DOHH2 (cell line): ENCODE data around the gene ANKS4B.
"Not testable (repeated sequence)": the region's sequence is repeated elsewhere in the genome, so short reads cannot be mapped to it uniquely, and the experiment has no call there.

Experiments
- H3F3A ChIP-seq: fragments of 200-600 bp; sonication (generic), shearing (Covaris generic); 2 replicates; pipeline ENCODE4 v1.6.0; 2016; ENCODE audit warnings: antibody characterized with exemption, mild to moderate bottlenecking; ENCODE audit not compliant: control insufficient read depth, insufficient read depth
- H3K27ac ChIP-seq: fragments of 200-600 bp; sonication (generic); 2 replicates; pipeline ENCODE4 v1.5.1; 2014; ENCODE audit warnings: low read depth, mild to moderate bottlenecking, low read length, moderate library complexity
- H3K27me3 ChIP-seq: fragments of 200-600 bp; sonication (generic); 2 replicates; pipeline ENCODE4 v1.6.1; 2014; ENCODE audit warnings: mild to moderate bottlenecking, low read length, mixed read lengths; ENCODE audit not compliant: control insufficient read depth
- H3K36me3 ChIP-seq: fragments of 200-600 bp; sonication (generic); 2 replicates; pipeline ENCODE4 v1.6.1; 2014; ENCODE audit warnings: mild to moderate bottlenecking, low read length, moderate library complexity, mixed read lengths; ENCODE audit not compliant: control insufficient read depth
- H3K4me1 ChIP-seq: fragments of 200-600 bp; sonication (generic); 2 replicates; pipeline ENCODE4 v1.6.1; 2014; ENCODE audit warnings: mild to moderate bottlenecking, low read length, mixed read lengths; ENCODE audit not compliant: control insufficient read depth
- H3K4me2 ChIP-seq: fragments of 200-600 bp; sonication (generic); 2 replicates; pipeline ENCODE4 v1.6.0; 2014; ENCODE audit warnings: mild to moderate bottlenecking, low read length, moderate library complexity
- H3K4me3 ChIP-seq: fragments of 200-600 bp; sonication (generic); 2 replicates; pipeline ENCODE4 v1.5.1; 2014; ENCODE audit warnings: mild to moderate bottlenecking, low read length, mixed read lengths
- H3K79me2 ChIP-seq: fragments of 200-600 bp; sonication (generic); 2 replicates; pipeline ENCODE4 v1.6.1; 2014; ENCODE audit warnings: mild to moderate bottlenecking, low read length, mixed read lengths; ENCODE audit not compliant: control insufficient read depth
- H3K9me2 ChIP-seq: fragments of 200-600 bp; sonication (generic); replicated peaks from 2 replicates; pipeline ENCODE4 v1.6.1; 2014; ENCODE audit warnings: mild to moderate bottlenecking, low read length, mixed read lengths; ENCODE audit not compliant: control insufficient read depth
- H3K9me3 ChIP-seq: fragments of 200-600 bp; sonication (generic); 2 replicates; pipeline ENCODE4 v1.6.1; 2014; ENCODE audit warnings: antibody characterized with exemption, low read length, mixed read lengths; ENCODE audit not compliant: control insufficient read depth, insufficient read depth
- H4K20me1 ChIP-seq: fragments of 200-600 bp; sonication (generic); 2 replicates; pipeline ENCODE4 v1.6.0; 2014; ENCODE audit warnings: low read depth, mild to moderate bottlenecking, antibody characterized with exemption, low read length, moderate library complexity; ENCODE audit not compliant: control insufficient read depth, insufficient read depth
- CTCF ChIP-seq: fragments of 200-600 bp; sonication (generic); IDR thresholded peaks from one replicate; pipeline ENCODE4 v1.5.1; 2014; ENCODE audit warnings: antibody characterized with exemption, mild to moderate bottlenecking, low read depth, low read length; ENCODE audit not compliant: poor library complexity, severe bottlenecking
- EZH2phosphoT487 ChIP-seq: fragments of 200-600 bp; sonication (generic); IDR thresholded peaks from 2 replicates; pipeline ENCODE4 v1.6.1; 2017; ENCODE audit warnings: borderline replicate concordance, mild to moderate bottlenecking, antibody characterized with exemption, low read length, moderate library complexity, mixed read lengths

ANKS4B gene

GRCh38 chr16:21272253-21272652, 38.8 kb downstream of the ANKS4B start:
- no peaks in the 10 kb centered on the region for H3K9me3 ChIP-seq
- no peaks in the 10 kb centered on the region for H3F3A ChIP-seq
- TF ChIP-seq EZH2phosphoT487 (no peak), CTCF (no peak)
- H4K20me1 ChIP-seq = no peaks in the 10 kb centered on the region; the same call in 1 of the 2 replicates
- H3K27ac ChIP-seq = no peak overlapping the region
- no peaks in the 10 kb centered on the region for H3K79me2 ChIP-seq
- H3K9me2 ChIP-seq = no peaks in the 10 kb centered on the region
- H3K4me1 ChIP-seq = peaks cover 23% of the 10 kb centered on the region
- no peaks in the 10 kb centered on the region for H3K36me3 ChIP-seq
- no peak overlapping the region for H3K4me3 ChIP-seq
- H3K4me2 ChIP-seq = no peak overlapping the region
- H3K27me3 ChIP-seq = peaks cover 37% of the 10 kb centered on the region

GRCh38 chr16:21272763-21273162, 39.3 kb downstream of the ANKS4B start:
- H3K9me3 ChIP-seq, H3K4me2 ChIP-seq, H3K36me3 ChIP-seq, H3K4me3 ChIP-seq, H3K9me2 ChIP-seq, H3K79me2 ChIP-seq, H3F3A ChIP-seq, H4K20me1 ChIP-seq, H3K27ac ChIP-seq: not testable (repeated sequence)
- peaks cover 23% of the 10 kb centered on the region for H3K4me1 ChIP-seq
- H3K27me3 ChIP-seq = peaks cover 37% of the 10 kb centered on the region

GRCh38 chr16:21274172-21274726, 40.8 kb downstream of the ANKS4B start:
- no peak overlapping the region; the same call in 1 of the 2 replicates for H3K4me2 ChIP-seq
- no peaks in the 10 kb centered on the region for H3K36me3 ChIP-seq
- H3K4me1 ChIP-seq = peaks cover 21% of the 10 kb centered on the region
- H3K27ac ChIP-seq = no peak overlapping the region
- TF ChIP-seq EZH2phosphoT487 = no peak
- no peak for TF ChIP-seq CTCF
- H3K4me3 ChIP-seq = no peak overlapping the region
- no peaks in the 10 kb centered on the region; the same call in 1 of the 2 replicates for H4K20me1 ChIP-seq
- no peaks in the 10 kb centered on the region for H3K79me2 ChIP-seq
- H3K9me2 ChIP-seq = no peaks in the 10 kb centered on the region
- H3K27me3 ChIP-seq = peaks cover 52% of the 10 kb centered on the region
- no peaks in the 10 kb centered on the region for H3F3A ChIP-seq
- no peaks in the 10 kb centered on the region for H3K9me3 ChIP-seq

- no peak overlapping the region for H3K27ac ChIP-seq
- H3K4me1 ChIP-seq = peaks cover 21% of the 10 kb centered on the region
- H4K20me1 ChIP-seq = no peaks in the 10 kb centered on the region; the same call in 1 of the 2 replicates
- no peaks in the 10 kb centered on the region for H3K9me3 ChIP-seq
- TF ChIP-seq EZH2phosphoT487 (no peak), CTCF (no peak)
- no peaks in the 10 kb centered on the region for H3K9me2 ChIP-seq
- no peaks in the 10 kb centered on the region for H3K36me3 ChIP-seq
- H3K79me2 ChIP-seq = no peaks in the 10 kb centered on the region
- no peak overlapping the region for H3K4me3 ChIP-seq
- no peak overlapping the region for H3K4me2 ChIP-seq
- H3K27me3 ChIP-seq = peaks cover 59% of the 10 kb centered on the region
- H3F3A ChIP-seq = no peaks in the 10 kb centered on the region
Observed at GRCh38 chr16:21275529-21275928, 42.0 kb downstream of the ANKS4B start.
